Neural cell (in vitro differentiated cells): ENCODE data around the gene NPEPL1. TPM values are rescaled to one million over a fixed set of nuclear protein-coding genes. Genes with fewer than 3 reads are reported as not detected.

ENCODE experiments used
- H2AFZ ChIP-seq: fragments of 200-600, 300-800 bp; sonication (generic), shearing (Covaris generic); 2 replicates; pipeline ENCODE4 v1.6.0; 2014; ENCODE audit warnings: low read depth, mild to moderate bottlenecking, antibody characterized with exemption, low read length, moderate library complexity
- H3F3A ChIP-seq: fragments of 200-600 bp; shearing (Covaris generic); 2 replicates; pipeline ENCODE4 v1.6.1; 2016; ENCODE audit warnings: mild to moderate bottlenecking, moderate library complexity, mixed read lengths, antibody characterized with exemption, low read length; ENCODE audit not compliant: insufficient read depth, poor library complexity, severe bottlenecking
- H3K27ac ChIP-seq: fragments of 200-600, 300-800 bp; sonication (generic), shearing (Covaris generic); 2 replicates; pipeline ENCODE4 v1.5.1; 2014; ENCODE audit warnings: mild to moderate bottlenecking, low read length, moderate library complexity
- H3K27me3 ChIP-seq: fragments of 300-800, 200-600 bp; sonication (generic), shearing (Covaris generic); 2 replicates; pipeline ENCODE4 v1.6.0; 2014; ENCODE audit warnings: mild to moderate bottlenecking, low read depth, low read length, moderate library complexity; ENCODE audit not compliant: insufficient read depth
- H3K36me3 ChIP-seq: fragments of 300-800, 200-600 bp; sonication (generic), shearing (Covaris generic); 2 replicates; pipeline ENCODE4 v1.5.1; 2014; ENCODE audit warnings: mild to moderate bottlenecking, antibody characterized with exemption, low read length, moderate library complexity; ENCODE audit not compliant: insufficient read depth
- H3K4me2 ChIP-seq: fragments of 300-800, 200-600 bp; sonication (generic), shearing (Covaris generic); 2 replicates; pipeline ENCODE4 v1.6.0; 2014; ENCODE audit warnings: mild to moderate bottlenecking, low read length
- H3K4me3 ChIP-seq: fragments of 300-800, 200-600 bp; sonication (generic), shearing (Covaris generic); 2 replicates; pipeline ENCODE4 v1.5.1; 2014; ENCODE audit warnings: mild to moderate bottlenecking, low read length, moderate library complexity
- H3K79me2 ChIP-seq: fragments of 200-600 bp; shearing (Covaris generic); replicated peaks from 2 replicates; pipeline ENCODE4 v1.6.0; 2014; ENCODE audit warnings: mild to moderate bottlenecking, low read length, moderate library complexity; ENCODE audit not compliant: insufficient read depth
- H3K9ac ChIP-seq: fragments of 300-800, 200-600 bp; sonication (generic), shearing (Covaris generic); 2 replicates; pipeline ENCODE4 v1.6.1; 2016; ENCODE audit warnings: mild to moderate bottlenecking, low read length, mixed read lengths
- H3K9me2 ChIP-seq: fragments of 200-600 bp; shearing (Covaris generic); 2 replicates; pipeline ENCODE4 v1.6.1; 2016; ENCODE audit warnings: mild to moderate bottlenecking, low read length, mixed read lengths; ENCODE audit not compliant: insufficient read depth
- H3K9me3 ChIP-seq: fragments of 200-600, 300-800 bp; sonication (generic), shearing (Covaris generic); 2 replicates; pipeline ENCODE4 v1.6.1; 2016; ENCODE audit warnings: mild to moderate bottlenecking, mixed run types, low read length, moderate library complexity, mixed read lengths
- H4K20me1 ChIP-seq: fragments of 200-600 bp; shearing (Covaris generic); 2 replicates; pipeline ENCODE4 v1.6.1; 2016; ENCODE audit warnings: mild to moderate bottlenecking, mixed run types; ENCODE audit not compliant: insufficient read depth
- EP300 ChIP-seq: fragments of 450-650 bp; conservative IDR thresholded peaks from 2 replicates; pipeline ENCODE4 v1.6.1; 2014; ENCODE audit warnings: antibody characterized with exemption, mild to moderate bottlenecking, moderate library complexity; ENCODE audit not compliant: poor library complexity, severe bottlenecking
- EZH2 ChIP-seq: fragments of 200-600, 300-800 bp; shearing (Covaris generic), sonication (generic); IDR thresholded peaks from 2 replicates; pipeline ENCODE4 v1.6.1; 2014; ENCODE audit warnings: antibody characterized with exemption, low read length, borderline replicate concordance, mild to moderate bottlenecking; ENCODE audit not compliant: insufficient read depth, poor library complexity, severe bottlenecking
- MXI1 ChIP-seq: fragments of 450-650 bp; conservative IDR thresholded peaks from 2 replicates; pipeline ENCODE4 v1.6.1; 2014; ENCODE audit warnings: antibody characterized with exemption, mild to moderate bottlenecking; ENCODE audit not compliant: poor library complexity, severe bottlenecking
- POLR2AphosphoS5 ChIP-seq: IDR thresholded peaks from 2 replicates; pipeline ENCODE4 v1.6.1; 2012
- RAD21 ChIP-seq: fragments of 450-650 bp; conservative IDR thresholded peaks from 2 replicates; pipeline ENCODE4 v1.6.1; 2014; ENCODE audit warnings: antibody characterized with exemption, mild to moderate bottlenecking, moderate library complexity
- SMC3 ChIP-seq: fragments of 450-650 bp; conservative IDR thresholded peaks from 2 replicates; pipeline ENCODE4 v1.6.1; 2014; ENCODE audit warnings: antibody characterized with exemption, mild to moderate bottlenecking, moderate library complexity; ENCODE audit not compliant: poor library complexity
- TAF1 ChIP-seq: IDR thresholded peaks from 2 replicates; pipeline ENCODE4 v1.6.1; 2012; ENCODE audit warnings: low read depth
- polyA plus RNA-seq: library from polyadenylated mRNA; depleted of rRNA; stranded (reverse); fragments of >200 nt; gene quantifications from 2 replicates; pipeline ENCODE4 v1.2.3, GENCODE V29; 2014
- TF ChIP-seq, protein P1 (sequence below): fragments of 450-650 bp; IDR thresholded peaks from 2 replicates; pipeline ENCODE4 v1.5.1; 2014; ENCODE audit warnings: antibody characterized with exemption, mild to moderate bottlenecking, moderate library complexity; ENCODE audit not compliant: poor library complexity, severe bottlenecking
- TF ChIP-seq, protein P2 (sequence below): IDR thresholded peaks from 2 replicates; pipeline ENCODE4 v1.6.1; 2012; ENCODE audit warnings: borderline replicate concordance

The NPEPL1 gene
- polyA plus RNA-seq, 1 donor from 2014 or later = 63.4 TPM

DNA sequence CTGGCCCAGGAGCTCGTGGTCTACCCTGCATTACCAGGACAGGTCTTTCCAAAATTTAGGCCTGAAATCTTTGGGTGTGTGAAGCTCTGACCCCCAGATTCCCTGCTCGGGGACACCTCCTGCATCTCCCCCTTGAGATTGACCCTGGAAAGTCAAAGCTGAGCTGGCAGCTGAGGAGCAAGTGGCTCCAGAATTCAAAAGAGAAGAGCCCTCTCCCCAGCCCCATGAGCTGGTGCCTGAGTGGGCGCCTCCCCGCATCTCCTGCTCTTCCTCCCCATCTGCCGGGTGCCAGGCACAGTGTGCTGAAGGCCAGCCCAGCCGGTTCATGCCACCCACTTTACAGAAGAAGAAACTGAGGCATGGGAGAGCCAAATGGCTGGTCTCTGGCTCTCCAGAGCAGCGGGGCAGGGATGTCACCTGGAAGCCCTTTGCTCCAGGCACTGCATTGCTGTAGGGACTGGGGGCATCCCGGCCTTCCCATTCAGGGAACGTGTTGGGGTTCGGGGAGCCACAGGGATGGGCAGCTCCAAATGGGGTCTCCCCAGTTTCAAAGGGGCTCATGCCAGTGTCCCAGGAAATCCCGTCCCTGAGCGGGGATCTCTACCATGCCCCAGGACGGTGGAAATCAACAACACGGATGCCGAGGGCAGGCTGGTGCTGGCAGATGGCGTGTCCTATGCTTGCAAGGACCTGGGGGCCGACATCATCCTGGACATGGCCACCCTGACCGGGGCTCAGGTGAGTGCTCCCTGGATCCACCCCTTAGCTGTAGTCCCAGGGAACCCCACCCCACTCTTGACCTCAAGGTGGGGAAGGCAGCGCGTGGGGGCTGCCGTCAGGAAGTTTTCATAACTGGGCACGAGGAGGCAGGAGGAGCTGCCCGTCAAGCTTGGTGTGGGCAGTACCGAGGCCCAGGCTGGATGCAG is 20.5 kb downstream of the NPEPL1 start:
- H2AFZ ChIP-seq = no peak overlapping the region
- TF ChIP-seq, protein P1, sequence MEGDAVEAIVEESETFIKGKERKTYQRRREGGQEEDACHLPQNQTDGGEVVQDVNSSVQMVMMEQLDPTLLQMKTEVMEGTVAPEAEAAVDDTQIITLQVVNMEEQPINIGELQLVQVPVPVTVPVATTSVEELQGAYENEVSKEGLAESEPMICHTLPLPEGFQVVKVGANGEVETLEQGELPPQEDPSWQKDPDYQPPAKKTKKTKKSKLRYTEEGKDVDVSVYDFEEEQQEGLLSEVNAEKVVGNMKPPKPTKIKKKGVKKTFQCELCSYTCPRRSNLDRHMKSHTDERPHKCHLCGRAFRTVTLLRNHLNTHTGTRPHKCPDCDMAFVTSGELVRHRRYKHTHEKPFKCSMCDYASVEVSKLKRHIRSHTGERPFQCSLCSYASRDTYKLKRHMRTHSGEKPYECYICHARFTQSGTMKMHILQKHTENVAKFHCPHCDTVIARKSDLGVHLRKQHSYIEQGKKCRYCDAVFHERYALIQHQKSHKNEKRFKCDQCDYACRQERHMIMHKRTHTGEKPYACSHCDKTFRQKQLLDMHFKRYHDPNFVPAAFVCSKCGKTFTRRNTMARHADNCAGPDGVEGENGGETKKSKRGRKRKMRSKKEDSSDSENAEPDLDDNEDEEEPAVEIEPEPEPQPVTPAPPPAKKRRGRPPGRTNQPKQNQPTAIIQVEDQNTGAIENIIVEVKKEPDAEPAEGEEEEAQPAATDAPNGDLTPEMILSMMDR = no peak
- no peak for TF ChIP-seq EP300
- TF ChIP-seq RAD21 = no peak
- no peak for TF ChIP-seq MXI1
- no peak for TF ChIP-seq SMC3
- H4K20me1 ChIP-seq = no peaks in the 10 kb centered on the region
- no peak overlapping the region for H3K4me3 ChIP-seq
- no peaks in the 10 kb centered on the region for H3K79me2 ChIP-seq
- H3K4me2 ChIP-seq = no peak overlapping the region
- H3K9ac ChIP-seq = no peak overlapping the region
- H3K9me3 ChIP-seq = no peaks in the 10 kb centered on the region
- H3K27me3 ChIP-seq = no peaks in the 10 kb centered on the region
- H3K36me3 ChIP-seq = no peaks in the 10 kb centered on the region
- no peaks in the 10 kb centered on the region for H3F3A ChIP-seq
- no peaks in the 10 kb centered on the region for H3K9me2 ChIP-seq
- H3K27ac ChIP-seq = no peak overlapping the region

DNA sequence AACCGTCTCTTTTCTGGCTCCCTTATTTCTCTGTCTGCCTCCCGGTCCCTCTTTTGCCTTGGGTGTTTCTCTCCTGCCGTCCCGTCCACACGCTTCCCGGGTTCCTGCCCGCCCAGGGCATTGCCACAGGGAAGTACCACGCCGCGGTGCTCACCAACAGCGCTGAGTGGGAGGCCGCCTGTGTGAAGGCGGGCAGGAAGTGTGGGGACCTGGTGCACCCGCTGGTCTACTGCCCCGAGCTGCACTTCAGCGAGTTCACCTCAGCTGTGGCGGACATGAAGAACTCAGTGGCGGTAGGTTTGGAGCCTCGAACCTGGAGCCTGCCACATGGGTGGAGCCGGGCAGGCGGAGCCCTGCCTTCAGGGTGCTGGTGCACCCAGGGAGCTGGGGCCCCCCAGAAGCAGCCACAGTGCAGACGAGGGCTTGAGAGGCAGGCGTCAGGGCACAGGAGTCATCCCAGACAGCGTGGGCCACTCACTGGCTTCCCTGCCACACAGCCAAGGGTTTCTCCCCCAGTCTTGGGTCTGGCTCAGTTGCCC is 21.3 kb downstream of the NPEPL1 start:
- no peaks in the 10 kb centered on the region for H4K20me1 ChIP-seq
- TF ChIP-seq POLR2AphosphoS5 (no peak), EZH2 (no peak), SMC3 (no peak), RAD21 (no peak), TAF1 (no peak), EP300 (no peak), MXI1 (no peak)
- TF ChIP-seq, protein P2, sequence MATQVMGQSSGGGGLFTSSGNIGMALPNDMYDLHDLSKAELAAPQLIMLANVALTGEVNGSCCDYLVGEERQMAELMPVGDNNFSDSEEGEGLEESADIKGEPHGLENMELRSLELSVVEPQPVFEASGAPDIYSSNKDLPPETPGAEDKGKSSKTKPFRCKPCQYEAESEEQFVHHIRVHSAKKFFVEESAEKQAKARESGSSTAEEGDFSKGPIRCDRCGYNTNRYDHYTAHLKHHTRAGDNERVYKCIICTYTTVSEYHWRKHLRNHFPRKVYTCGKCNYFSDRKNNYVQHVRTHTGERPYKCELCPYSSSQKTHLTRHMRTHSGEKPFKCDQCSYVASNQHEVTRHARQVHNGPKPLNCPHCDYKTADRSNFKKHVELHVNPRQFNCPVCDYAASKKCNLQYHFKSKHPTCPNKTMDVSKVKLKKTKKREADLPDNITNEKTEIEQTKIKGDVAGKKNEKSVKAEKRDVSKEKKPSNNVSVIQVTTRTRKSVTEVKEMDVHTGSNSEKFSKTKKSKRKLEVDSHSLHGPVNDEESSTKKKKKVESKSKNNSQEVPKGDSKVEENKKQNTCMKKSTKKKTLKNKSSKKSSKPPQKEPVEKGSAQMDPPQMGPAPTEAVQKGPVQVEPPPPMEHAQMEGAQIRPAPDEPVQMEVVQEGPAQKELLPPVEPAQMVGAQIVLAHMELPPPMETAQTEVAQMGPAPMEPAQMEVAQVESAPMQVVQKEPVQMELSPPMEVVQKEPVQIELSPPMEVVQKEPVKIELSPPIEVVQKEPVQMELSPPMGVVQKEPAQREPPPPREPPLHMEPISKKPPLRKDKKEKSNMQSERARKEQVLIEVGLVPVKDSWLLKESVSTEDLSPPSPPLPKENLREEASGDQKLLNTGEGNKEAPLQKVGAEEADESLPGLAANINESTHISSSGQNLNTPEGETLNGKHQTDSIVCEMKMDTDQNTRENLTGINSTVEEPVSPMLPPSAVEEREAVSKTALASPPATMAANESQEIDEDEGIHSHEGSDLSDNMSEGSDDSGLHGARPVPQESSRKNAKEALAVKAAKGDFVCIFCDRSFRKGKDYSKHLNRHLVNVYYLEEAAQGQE = no peak
- TF ChIP-seq, protein P1 = no peak
- no peak overlapping the region for H2AFZ ChIP-seq
- no peaks in the 10 kb centered on the region for H3K27me3 ChIP-seq
- no peaks in the 10 kb centered on the region for H3K79me2 ChIP-seq
- H3K9ac ChIP-seq = no peak overlapping the region
- no peaks in the 10 kb centered on the region for H3K9me3 ChIP-seq
- H3K4me3 ChIP-seq = no peak overlapping the region
- no peaks in the 10 kb centered on the region for H3K36me3 ChIP-seq
- H3K4me2 ChIP-seq = no peak overlapping the region
- H3K9me2 ChIP-seq = no peaks in the 10 kb centered on the region
- H3F3A ChIP-seq = no peaks in the 10 kb centered on the region
- no peak overlapping the region for H3K27ac ChIP-seq
